Hepatocyte (in vitro differentiated cells): ENCODE measurements around the gene SYNRG.

Experiments used
- CTCF ChIP-seq: fragments of 200-600 bp; sonication (generic); IDR thresholded peaks from 2 replicates; pipeline ENCODE4 v1.5.1; 2016; ENCODE audit warnings: antibody characterized with exemption, mild to moderate bottlenecking; ENCODE audit not compliant: poor library complexity
- EZH2 ChIP-seq: fragments of 200-600 bp; sonication (generic); IDR thresholded peaks from 2 replicates; pipeline ENCODE4 v1.6.1; 2016; ENCODE audit warnings: antibody characterized with exemption, mild to moderate bottlenecking, borderline replicate concordance
- EZH2phosphoT487 ChIP-seq: fragments of 200-600 bp; sonication (generic); IDR thresholded peaks from one replicate; pipeline ENCODE4 v1.6.1; 2018; ENCODE audit warnings: antibody characterized with exemption, mild to moderate bottlenecking, low read depth, moderate library complexity; ENCODE audit not compliant: unreplicated experiment, severe bottlenecking

GRCh38 chr17:37637956-37638355, 28.7 kb upstream of the SYNRG start:
- TF ChIP-seq CTCF (no peak), EZH2 (no peak), EZH2phosphoT487 (no peak)
